Erythroblast (primary cell): ENCODE data around the gene BRF1.

Source experiments
- GATA1 ChIP-seq: IDR thresholded peaks from 2 replicates; pipeline ENCODE4 v1.6.1; 2011; ENCODE audit warnings: low read depth, mild to moderate bottlenecking, control low read depth, low read length, moderate library complexity
- POLR2A ChIP-seq: IDR thresholded peaks from 2 replicates; pipeline ENCODE4 v1.6.1; 2011; ENCODE audit warnings: mild to moderate bottlenecking, low read length

DNA sequence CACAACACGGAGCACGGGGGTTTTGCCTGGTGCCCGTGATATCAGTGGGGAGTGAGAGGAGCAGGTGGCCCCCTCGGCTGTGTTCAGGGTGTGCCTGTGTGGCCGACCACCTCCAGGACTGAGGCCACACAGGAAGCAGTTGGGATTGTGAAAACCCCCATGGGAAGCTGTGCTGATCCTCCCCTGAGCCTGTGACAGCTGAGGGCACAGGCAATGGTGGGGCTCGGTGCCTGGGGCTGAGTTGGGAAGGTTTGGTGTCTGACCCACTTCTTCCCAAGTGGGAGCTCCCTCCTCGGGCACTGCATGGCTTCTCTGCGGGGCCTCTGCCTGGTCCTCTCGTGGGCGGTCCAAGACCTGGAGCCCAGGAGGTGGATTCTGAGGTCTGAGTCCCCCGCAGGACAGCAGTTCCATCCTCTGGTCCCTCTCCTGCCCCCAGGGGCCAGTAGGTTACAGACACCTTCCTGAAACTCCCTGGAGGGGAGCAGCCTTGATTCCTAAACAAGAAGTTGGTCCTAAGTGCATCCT, 31.6 kb upstream of the BRF1 start:
- TF ChIP-seq POLR2A = no peak
- TF ChIP-seq GATA1 = no peak
